Activated CD8-positive, alpha-beta T cell treated with anti-CD3 and anti-CD28 coated beads, Interleukin-2, amount 10 ng/mL, durations not matched to agents 7 days and 5 days (primary cell): ENCODE measurements around the gene NOM1. TPM values are rescaled to one million over a fixed set of nuclear protein-coding genes. Genes with fewer than 3 reads are reported as not detected.

ENCODE experiments used
- ATAC-seq: fragments of 150-1000 bp; cut with Tn5 transposase; one replicate; pipeline ENCODE4 v1.10.0; 2021; ENCODE audit warnings: moderate library complexity
- CTCF ChIA-PET: fragments of 350-600 bp; sonication (Branson Sonifier 250); formaldehyde crosslinking; loops from one replicate; lab custom pipeline; 2021; ENCODE audit warnings: antibody characterized with exemption; lab: Charles Lee
- POLR2A ChIA-PET: fragments of 350-600 bp; sonication (Branson Sonifier 250); formaldehyde crosslinking; loops from one replicate; lab custom pipeline; 2021; ENCODE audit warnings: antibody characterized with exemption; lab: Charles Lee
- DNase-seq: peaks from one replicate; pipeline ENCODE4 v3.0.0-alpha.2; 2020
- H3K27ac Mint-ChIP-seq: one replicate; pipeline ENCODE4 v1.8.0; 2021; ENCODE audit warnings: mild to moderate bottlenecking, mixed read lengths
- H3K27me3 Mint-ChIP-seq: one replicate; pipeline ENCODE4 v1.8.0; 2021; ENCODE audit warnings: low read depth, mixed read lengths
- H3K36me3 Mint-ChIP-seq: one replicate; pipeline ENCODE4 v1.8.0; 2021; ENCODE audit warnings: low read depth, mixed read lengths
- H3K4me1 Mint-ChIP-seq: one replicate; pipeline ENCODE4 v1.8.0; 2021; ENCODE audit warnings: low read depth, mixed read lengths
- H3K4me3 Mint-ChIP-seq: one replicate; pipeline ENCODE4 v1.8.0; 2021; ENCODE audit warnings: mild to moderate bottlenecking, mixed read lengths
- H3K9me3 Mint-ChIP-seq: one replicate; pipeline ENCODE4 v1.8.0; 2022; ENCODE audit warnings: mixed read lengths; ENCODE audit not compliant: insufficient read depth
- total RNA-seq, 2 experiments: library from RNA; stranded (reverse); gene quantifications; one replicate each; pipeline ENCODE4 v1.2.3, GENCODE V29; 2021

Gene NOM1
- total RNA-seq, 2 experiments from 2014 or later: 28.1 to 28.8 TPM

DNA sequence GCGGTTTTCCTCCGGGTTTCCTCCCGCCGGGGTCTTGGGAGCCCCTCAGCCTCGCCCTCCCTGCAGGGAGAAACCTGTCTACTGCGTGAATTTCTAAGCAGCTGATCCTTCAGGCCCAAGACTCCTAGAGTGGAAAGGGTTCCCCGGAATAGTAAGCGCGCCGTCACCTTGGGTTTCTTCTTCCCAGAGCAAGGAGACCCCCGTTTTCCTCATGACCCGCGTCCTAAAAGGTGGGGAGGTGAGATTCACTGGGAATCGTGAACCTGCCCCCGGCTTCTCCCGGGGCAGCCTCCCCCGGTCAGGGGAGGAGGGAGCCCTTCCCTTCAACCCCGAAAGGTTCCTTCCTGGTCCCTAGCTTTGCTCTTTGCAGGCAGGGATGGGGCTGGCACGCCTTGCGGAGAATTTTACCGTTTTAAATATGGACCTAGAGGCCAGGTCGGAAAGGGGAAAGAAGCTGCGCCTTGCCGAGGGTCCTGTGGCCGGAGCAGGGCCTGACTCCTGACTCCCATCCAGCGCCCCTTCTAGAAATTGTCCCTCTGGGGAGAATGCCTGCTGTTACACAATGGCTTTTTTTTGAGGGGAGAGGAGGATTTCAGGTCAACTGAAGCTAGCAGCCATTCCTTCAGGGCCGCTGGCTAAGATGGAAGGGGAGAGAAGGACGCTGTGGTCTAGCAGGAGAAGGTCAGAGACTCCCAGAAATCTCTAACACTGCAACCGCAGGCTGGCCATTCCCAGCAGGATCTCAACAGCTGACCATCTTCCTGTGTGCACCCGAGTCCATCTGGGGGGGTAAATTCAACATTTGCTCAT lies 72.6 kb downstream of the NOM1 start:
- CTCF ChIA-PET: no interaction called here
- Mint-ChIP-seq H3K27me3 (peaks cover 78% of the 10 kb centered on the region), H3K9me3 (no peaks in the 10 kb centered on the region), H3K4me3 (no peak overlapping the region), H3K27ac (no peak overlapping the region), H3K4me1 (peaks cover 7% of the 10 kb centered on the region), H3K36me3 (no peaks in the 10 kb centered on the region)
- no peak for DNase-seq
- POLR2A ChIA-PET: no interaction called here
- ATAC-seq: no peak

Other genes starting within 250 kb of the NOM1 start
- 10 to 100 TPM; 49.7 to 51.2 TPM for gene LMBR1, start 56.5 kb upstream of the NOM1 start, total RNA-seq
- not detected for gene MNX1, start 61.0 kb downstream of the NOM1 start, total RNA-seq
- gene UBE3C, start 189.2 kb downstream of the NOM1 start, total RNA-seq: 10 to 100 TPM; 57.1 to 57.9 TPM